Breast epithelium (tissue), 4 donors: ENCODE data around the gene FBXW8. TPM values are rescaled to one million over a fixed set of nuclear protein-coding genes. Genes with fewer than 3 reads are reported as not detected.

Source experiments
- DNase-seq, 2 donors: peaks; one replicate each; pipeline ENCODE4 v3.0.0-alpha.2; 2019; ENCODE audit warnings: low spot score in 2 of 2
- H3K27ac ChIP-seq, 2 donors: fragments of 200-600 bp; sonication (generic) in 1 of 2; one replicate each; pipeline ENCODE4 v1.5.1; 2016 to 2019; ENCODE audit warnings: mild to moderate bottlenecking in 1 of 2
- H3K27me3 ChIP-seq, 2 donors: fragments of 200-600 bp; sonication (generic) in 1 of 2; one replicate each; pipeline versions ENCODE4 v1.5.1 to v1.6.0; 2017 to 2019; ENCODE audit warnings: control low read depth in 1 of 2, mild to moderate bottlenecking in 1 of 2
- H3K36me3 ChIP-seq: fragments of 200-600 bp; one replicate; pipeline ENCODE4 v1.5.1; 2019
- H3K4me1 ChIP-seq, 2 donors: fragments of 200-600 bp; sonication (generic); one replicate each; pipeline ENCODE4 v1.5.1; 2016 to 2019; ENCODE audit warnings: control low read depth in 1 of 2
- H3K4me3 ChIP-seq, 3 donors: fragments of 200-600 bp; sonication (generic); 1 replicate in 2 of 3; 2 replicates in 1 of 3; pipeline ENCODE4 v1.5.1; 2016 to 2019; ENCODE audit warnings: mild to moderate bottlenecking in 3 of 3, moderate library complexity in 2 of 3
- H3K9me3 ChIP-seq, 2 donors: fragments of 200-600 bp; sonication (generic) in 1 of 2; one replicate each; pipeline ENCODE4 v1.5.1; 2016 to 2019; ENCODE audit warnings: control low read depth in 1 of 2
- CTCF ChIP-seq, 3 donors: fragments of 450-650 bp; IDR thresholded peaks; one replicate each; pipeline ENCODE4 v1.5.1; 2016 to 2017; ENCODE audit warnings: antibody characterized with exemption in 3 of 3, mild to moderate bottlenecking in 3 of 3, moderate library complexity in 3 of 3
- POLR2A ChIP-seq: fragments of 450-650 bp; IDR thresholded peaks from one replicate; pipeline ENCODE4 v1.6.1; 2016; ENCODE audit warnings: antibody characterized with exemption, mild to moderate bottlenecking, moderate library complexity
- POLR2AphosphoS5 ChIP-seq, 3 donors: sonication (generic); formaldehyde crosslinking; IDR thresholded peaks; one replicate each; pipeline ENCODE4 v1.6.1; 2017; ENCODE audit warnings: antibody characterized with exemption in 3 of 3
- intact Hi-C: fragments of 100-400 bp; cut with DNase I; formaldehyde crosslinking; loops from one replicate; pipeline ENCODE4 v1.15.1; 2023; ENCODE audit warnings: low total_unique reads
- total RNA-seq, 3 donors: library from RNA; depleted of rRNA; stranded (reverse); fragments of >200 nt; gene quantifications; one replicate each; pipeline ENCODE4 v1.1.0, GENCODE V29; 2016

FBXW8 gene
- total RNA-seq, 3 donors from 2014 or later, result 14.9 to 22.3 (median 16.4) TPM

DNA sequence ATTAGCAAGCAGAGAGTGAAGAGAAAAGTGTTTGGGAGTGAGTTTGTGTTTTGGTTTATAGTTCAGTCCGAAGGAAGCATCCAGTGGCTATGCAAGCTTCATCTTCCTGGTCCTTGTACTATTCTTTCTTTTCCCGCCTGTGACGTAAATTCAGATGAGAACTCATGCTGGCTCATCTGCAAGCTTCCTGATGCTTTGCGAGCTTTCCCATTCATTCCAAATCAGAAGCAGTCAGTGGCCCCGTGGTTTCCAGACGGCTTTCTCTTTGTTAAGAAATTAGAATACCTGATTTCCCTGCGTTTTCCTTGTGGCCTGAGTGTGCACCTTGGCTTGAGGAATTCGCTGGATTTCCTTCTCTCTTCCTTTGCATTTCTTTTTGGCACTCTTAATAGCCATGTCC, 99.0 kb downstream of the FBXW8 start:
- DNase-seq, result no peak
- H3K36me3 ChIP-seq, result no peaks in the 10 kb centered on the region
- H3K9me3 ChIP-seq, result peaks cover 0 to 15% of the 10 kb centered on the region in 2 donors
- H3K27me3 ChIP-seq, result no peaks in the 10 kb centered on the region
- TF ChIP-seq POLR2AphosphoS5 (IDR thresholded peaks at IDR 0.05) (no peak), POLR2A (no peak), CTCF (IDR thresholded peaks at IDR 0.05) (no peak)
- intact Hi-C loops, result no loop called here
- H3K4me1 ChIP-seq, result no peaks in the 10 kb centered on the region
- no peak overlapping the region for H3K4me3 ChIP-seq
- H3K27ac ChIP-seq, result no peak overlapping the region

- H3K4me1 ChIP-seq, result no peaks in the 10 kb centered on the region
- H3K27me3 ChIP-seq, result no peaks in the 10 kb centered on the region
- H3K4me3 ChIP-seq, result no peak overlapping the region
- TF ChIP-seq CTCF (IDR thresholded peaks at IDR 0.05) (no peak), POLR2AphosphoS5 (IDR thresholded peaks at IDR 0.05) (no peak), POLR2A (no peak)
- no peak overlapping the region for H3K27ac ChIP-seq
- DNase-seq, result no peak
- H3K9me3 ChIP-seq, result peaks cover 0 to 19% of the 10 kb centered on the region in 2 donors
- H3K36me3 ChIP-seq, result no peaks in the 10 kb centered on the region
- intact Hi-C loops, result no loop called here
These were observed 100.1 kb downstream of the FBXW8 start for GRCh38 chr12:117010693-117011451.

DNA sequence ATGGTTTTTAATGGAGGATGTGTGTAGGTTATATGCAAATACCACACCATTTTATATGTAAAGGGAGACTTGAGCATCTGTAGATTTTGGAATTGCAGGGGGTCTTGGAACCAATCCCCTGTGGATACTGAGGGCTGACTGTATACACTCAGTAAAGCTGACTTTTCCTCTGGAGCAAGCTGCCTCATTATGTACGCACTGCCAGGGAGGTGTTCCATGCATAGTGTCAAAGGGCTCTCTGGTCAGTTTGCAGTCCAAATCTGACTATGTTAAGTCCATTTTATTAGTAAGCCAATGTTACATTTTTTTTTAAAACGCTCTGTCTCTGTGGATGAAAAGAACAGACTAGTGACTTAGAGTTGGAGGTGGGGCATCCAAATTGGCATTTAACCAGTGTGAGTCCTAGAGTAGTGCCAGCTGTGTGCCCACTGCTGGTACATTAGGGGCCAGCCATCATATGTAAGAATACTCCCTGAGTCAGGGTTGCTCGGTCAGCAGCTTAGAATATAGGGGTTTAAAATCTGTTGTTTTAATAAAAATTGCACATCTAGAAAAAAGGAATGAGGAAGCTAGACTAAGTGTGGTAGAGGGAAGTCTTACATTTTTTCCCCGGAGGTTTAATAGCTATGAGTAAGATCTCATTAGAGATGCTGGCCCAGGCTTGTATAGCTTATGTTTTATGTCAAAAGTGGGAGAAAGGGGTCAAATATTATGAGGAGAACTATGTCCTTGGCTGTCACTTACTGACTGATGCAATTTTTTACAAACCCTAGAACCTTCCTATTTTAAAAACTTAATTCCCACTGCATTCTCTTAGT, 101.4 kb downstream of the FBXW8 start:
- no peak overlapping the region for H3K27ac ChIP-seq

DNA sequence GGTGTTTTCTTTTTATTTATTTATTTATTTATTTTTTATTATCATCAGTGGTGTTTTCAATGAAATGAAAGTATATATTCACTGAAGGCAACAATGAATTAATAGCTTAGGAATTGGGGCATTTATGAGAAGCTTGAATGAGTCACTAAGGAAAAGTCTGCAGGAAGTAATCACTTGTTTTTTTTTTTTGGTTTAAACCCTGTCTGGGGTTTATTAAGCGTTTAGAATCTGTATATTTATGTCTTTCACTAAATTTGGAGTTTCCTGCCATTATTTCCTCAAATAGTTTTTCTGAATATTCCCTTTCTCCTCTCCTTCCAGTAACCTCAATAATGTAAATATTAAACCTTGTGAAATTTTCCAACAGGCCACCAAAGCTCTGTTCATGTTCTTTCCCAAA, 103.0 kb downstream of the FBXW8 start:
- Histone ChIP-seq H3K27me3 (no peaks in the 10 kb centered on the region), H3K4me3 (no peak overlapping the region), H3K4me1 (no peaks in the 10 kb centered on the region), H3K36me3 (no peaks in the 10 kb centered on the region), H3K9me3 (peaks cover 0 to 19% of the 10 kb centered on the region in 2 donors), H3K27ac (no peak overlapping the region)
- DNase-seq, result no peak
- intact Hi-C loops, result no loop called here
- TF ChIP-seq CTCF (IDR thresholded peaks at IDR 0.05) (no peak), POLR2A (no peak), POLR2AphosphoS5 (IDR thresholded peaks at IDR 0.05) (no peak)

More for the DNA sequence above, 101.4 kb downstream of the FBXW8 start:
- TF ChIP-seq CTCF (IDR thresholded peaks at IDR 0.05) (no peak), POLR2A (no peak), POLR2AphosphoS5 (IDR thresholded peaks at IDR 0.05) (no peak)
- intact Hi-C loops, result no loop called here
- no peaks in the 10 kb centered on the region for H3K36me3 ChIP-seq
- H3K4me1 ChIP-seq, result no peaks in the 10 kb centered on the region
- no peaks in the 10 kb centered on the region for H3K27me3 ChIP-seq
- DNase-seq, result no peak
- no peak overlapping the region for H3K4me3 ChIP-seq
- peaks cover 0 to 19% of the 10 kb centered on the region in 2 donors for H3K9me3 ChIP-seq
